Measurements from ENCODE around the gene HORMAD2.

The HORMAD2 gene

GRCh38 chr22:30176431-30176830 is 96.2 kb downstream of the HORMAD2 start:
- H3K36me3 ChIP-seq (replicated peaks), result no peaks in the 10 kb centered on the region
- H3K27me3 ChIP-seq (replicated peaks), result no peaks in the 10 kb centered on the region
- no peak overlapping the region for H3K27ac ChIP-seq
- in situ Hi-C loops (cut with HindIII; ENCODE audit: low pct_ligation_motif_present, low sequenced_read_pairs), result no loop called here
- TF ChIP-seq CTCF (IDR thresholded peaks at IDR 0.05; ENCODE audit: low read depth, low read length, missing control alignments), result no peak
- no peak overlapping the region for H3K4me3 ChIP-seq (ENCODE audit: low read depth, low read length)
- DNase-seq, result no peak

- H3K36me3 ChIP-seq (replicated peaks), result no peaks in the 10 kb centered on the region
- no peak overlapping the region for H3K27ac ChIP-seq
- H3K4me3 ChIP-seq (ENCODE audit: low read depth, low read length), result no peak overlapping the region
- DNase-seq, result no peak
- in situ Hi-C loops (cut with HindIII; ENCODE audit: low pct_ligation_motif_present, low sequenced_read_pairs), result no loop called here
- no peaks in the 10 kb centered on the region for H3K27me3 ChIP-seq (replicated peaks)
- no peak for TF ChIP-seq CTCF (IDR thresholded peaks at IDR 0.05; ENCODE audit: low read depth, low read length, missing control alignments)
These were observed 98.2 kb downstream of the HORMAD2 start for GRCh38 chr22:30178181-30179126.

DNA sequence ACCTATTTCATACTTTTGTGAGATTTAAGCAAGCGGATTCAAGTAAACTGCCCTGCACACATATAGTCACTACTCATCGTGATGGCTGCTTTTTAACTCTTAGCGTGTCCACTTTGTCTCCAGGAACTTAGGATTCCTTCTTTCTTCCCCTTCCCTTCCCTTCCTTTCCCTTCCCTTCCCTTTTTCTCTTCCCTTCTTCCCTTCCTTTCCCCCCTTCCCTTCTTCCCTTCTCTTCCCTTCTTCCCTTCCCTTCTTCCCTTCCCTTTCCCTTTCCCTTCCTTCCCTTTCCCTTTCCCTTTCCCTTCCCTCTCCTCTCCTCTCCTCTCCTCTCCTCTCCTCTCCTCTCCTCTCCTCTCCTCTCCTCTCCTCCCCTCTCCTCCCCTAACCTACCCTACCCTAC is 100.4 kb downstream of the HORMAD2 start:
- no peak for DNase-seq
- no peaks in the 10 kb centered on the region for H3K36me3 ChIP-seq (replicated peaks)
- no peak overlapping the region for H3K4me3 ChIP-seq (ENCODE audit: low read depth, low read length)
- no peak overlapping the region for H3K27ac ChIP-seq
- H3K27me3 ChIP-seq (replicated peaks), result no peaks in the 10 kb centered on the region
- in situ Hi-C loops (cut with HindIII; ENCODE audit: low pct_ligation_motif_present, low sequenced_read_pairs), result no loop called here
- TF ChIP-seq CTCF (IDR thresholded peaks at IDR 0.05; ENCODE audit: low read depth, low read length, missing control alignments), result no peak

DNA sequence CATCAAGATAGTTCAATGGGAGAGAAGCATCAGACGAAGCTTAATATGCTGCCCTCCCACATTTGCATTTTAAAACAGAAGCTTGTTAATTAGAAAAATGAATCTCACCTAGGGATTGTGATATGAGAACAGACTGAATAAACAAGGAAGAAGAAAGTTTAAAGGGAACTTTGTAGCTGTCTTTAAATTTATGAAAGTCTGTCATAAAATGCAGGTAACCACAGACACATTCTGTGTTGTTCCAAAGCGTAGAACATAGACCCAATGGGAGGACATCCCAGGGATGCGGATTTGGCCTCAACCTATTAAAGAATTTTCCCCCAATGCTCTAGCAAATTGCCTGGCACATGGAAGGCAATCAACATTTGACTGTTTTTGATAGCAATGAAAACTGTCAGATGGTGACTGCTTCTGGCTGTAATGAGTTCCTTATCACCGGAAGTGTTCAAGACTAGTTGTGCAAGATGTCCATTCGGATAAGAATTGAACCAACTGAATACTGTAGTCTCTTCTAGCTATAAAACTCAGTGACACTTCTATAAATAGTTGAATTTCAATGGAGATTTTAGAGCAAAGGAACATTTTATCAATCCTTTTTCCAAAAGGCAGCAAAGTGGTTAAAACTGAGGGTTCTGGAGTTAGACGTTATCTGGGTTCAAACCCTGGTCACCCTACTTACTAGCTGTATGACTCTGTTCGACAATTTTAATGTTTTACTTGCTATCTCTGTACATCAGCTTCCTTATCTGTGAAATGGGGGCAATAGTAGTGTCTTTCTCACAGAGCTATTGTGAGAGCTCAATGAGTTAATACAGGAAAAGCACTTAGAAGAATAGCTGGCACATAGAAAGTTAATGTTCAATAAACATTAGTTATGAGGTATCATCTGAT is 101.4 kb downstream of the HORMAD2 start:
- H3K36me3 ChIP-seq (replicated peaks), result no peaks in the 10 kb centered on the region
- no peaks in the 10 kb centered on the region for H3K27me3 ChIP-seq (replicated peaks)
- no peak for DNase-seq
- in situ Hi-C loops (cut with HindIII; ENCODE audit: low pct_ligation_motif_present, low sequenced_read_pairs), result no loop called here
- H3K27ac ChIP-seq, result no peak overlapping the region
- no peak for TF ChIP-seq CTCF (IDR thresholded peaks at IDR 0.05; ENCODE audit: low read depth, low read length, missing control alignments)
- no peak overlapping the region for H3K4me3 ChIP-seq (ENCODE audit: low read depth, low read length)

DNA sequence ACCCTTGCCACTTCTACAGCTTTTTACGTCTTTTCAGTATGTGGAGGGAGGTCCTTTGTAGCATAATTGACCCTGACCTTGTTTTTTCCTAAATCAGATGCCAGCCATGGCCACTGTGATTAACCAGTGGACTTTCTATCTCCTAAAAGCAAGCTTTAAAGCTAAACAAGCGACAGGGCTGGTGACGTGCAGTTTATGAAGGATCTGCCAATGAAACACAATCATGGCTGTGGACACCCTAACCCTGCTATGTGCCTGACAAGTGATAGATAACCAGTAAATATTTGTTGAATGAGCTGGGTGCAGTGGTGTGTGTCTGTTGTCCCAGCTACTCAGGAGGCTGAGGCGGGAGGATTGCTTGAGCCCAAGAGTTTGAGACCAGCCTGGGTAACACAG is 102.1 kb downstream of the HORMAD2 start:
- in situ Hi-C loops (cut with HindIII; ENCODE audit: low pct_ligation_motif_present, low sequenced_read_pairs), result no loop called here
- no peak for TF ChIP-seq CTCF (IDR thresholded peaks at IDR 0.05; ENCODE audit: low read depth, low read length, missing control alignments)
- Histone ChIP-seq H3K27ac (no peak overlapping the region), H3K36me3 (replicated peaks) (no peaks in the 10 kb centered on the region), H3K27me3 (replicated peaks) (no peaks in the 10 kb centered on the region), H3K4me3 (ENCODE audit: low read depth, low read length) (no peak overlapping the region)
- DNase-seq, result no peak

Data from brain microvascular endothelial cell (primary cell).